Esophagus muscularis mucosa (tissue), 4 donors: Measurements from ENCODE around the gene MORC2. TPM values are rescaled to one million over a fixed set of nuclear protein-coding genes. Genes with fewer than 3 reads are reported as not detected.

Source experiments
- DNase-seq: peaks from one replicate; pipeline ENCODE4 v3.0.0-alpha.2; 2017; ENCODE audit errors: extremely low spot score
- H3K27ac ChIP-seq, 4 donors: fragments of 200-600 bp; sonication (generic); replicated peaks in 1 of 4; 1 replicate in 3 of 4; 2 replicates in 1 of 4; pipeline ENCODE4 v1.5.1; 2016 to 2019; ENCODE audit warnings: mild to moderate bottlenecking in 1 of 4
- H3K27me3 ChIP-seq, 4 donors: fragments of 200-600 bp; sonication (generic); one replicate each; pipeline versions ENCODE4 v1.5.1 to v1.6.0; 2016 to 2019
- H3K36me3 ChIP-seq, 4 donors: fragments of 200-600 bp; sonication (generic); one replicate each; pipeline ENCODE4 v1.5.1; 2016 to 2019
- H3K4me1 ChIP-seq, 4 donors: fragments of 200-600 bp; sonication (generic); one replicate each; pipeline ENCODE4 v1.5.1; 2016 to 2019
- H3K4me3 ChIP-seq, 4 donors: fragments of 200-600 bp; sonication (generic); 1 replicate in 2 of 4; 2 replicates in 2 of 4; pipeline ENCODE4 v1.5.1; 2016 to 2019; ENCODE audit warnings: mild to moderate bottlenecking in 4 of 4, moderate library complexity in 1 of 4
- H3K9me3 ChIP-seq, 4 donors: fragments of 200-600 bp; sonication (generic); 1 replicate in 3 of 4; 2 replicates in 1 of 4; pipeline ENCODE4 v1.5.1; 2016 to 2019
- CTCF ChIP-seq, 3 experiments: fragments of 200-600 bp in 2 of 3; fragments of 450-650 bp in 1 of 3; sonication (generic) in 2 of 3; IDR thresholded peaks; one replicate each; pipeline ENCODE4 v1.5.1; 2017 to 2019; ENCODE audit warnings: antibody characterized with exemption in 3 of 3, mild to moderate bottlenecking in 2 of 3, moderate library complexity in 1 of 3
- EP300 ChIP-seq: sonication (generic); formaldehyde crosslinking; IDR thresholded peaks from one replicate; pipeline ENCODE4 v1.6.1; 2017; ENCODE audit warnings: antibody characterized with exemption
- POLR2A ChIP-seq: fragments of 450-650 bp; IDR thresholded peaks from one replicate; pipeline ENCODE4 v1.6.1; 2017; ENCODE audit warnings: antibody characterized with exemption, moderate library complexity, mild to moderate bottlenecking, low read depth
- POLR2AphosphoS5 ChIP-seq, 2 donors: sonication (generic); formaldehyde crosslinking; IDR thresholded peaks; one replicate each; pipeline ENCODE4 v1.6.1; 2017; ENCODE audit warnings: antibody characterized with exemption in 2 of 2
- WGBS: methylation state at CpG from one replicate; pipeline ENCODE4 v1.1.5; 2018; 5-methylcytosine and 5-hydroxymethylcytosine counted together
- intact Hi-C: fragments of 100-400 bp; cut with DNase I; formaldehyde crosslinking; loops from one replicate; pipeline ENCODE4 v1.15.1; 2023
- total RNA-seq, 4 donors: library from RNA; depleted of rRNA; stranded (reverse); fragments of >200 nt; gene quantifications; one replicate each; pipeline versions ENCODE4 v1.1.0 to v1.2.1, GENCODE V29; 2016

The MORC2 gene
- total RNA-seq, 4 donors from 2014 or later, result 19.5 to 28.8 (median 23.8) TPM

DNA sequence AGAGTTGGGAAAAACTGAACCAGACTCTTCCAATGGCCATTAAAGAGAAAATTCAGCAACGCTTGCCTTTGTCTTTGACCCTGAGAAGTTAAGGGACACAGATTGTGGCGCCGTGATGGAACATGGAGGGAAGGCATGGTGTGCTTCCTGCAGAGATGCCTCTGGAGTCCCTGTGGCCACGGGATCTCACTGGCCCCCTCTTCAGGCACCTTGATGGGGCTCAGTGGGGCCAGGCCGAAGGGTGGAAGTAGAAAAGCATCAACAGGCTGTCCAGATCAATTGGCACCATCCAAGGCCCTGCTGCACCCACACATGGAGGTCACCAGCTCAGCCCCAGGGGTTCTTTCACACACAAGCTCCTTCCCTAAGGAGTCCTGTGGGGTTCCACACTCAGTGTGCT lies 42.9 kb downstream of the MORC2 start:
- DNase-seq, result no peak
- 91% methylated on average over 5 of the region's 5 CpGs for WGBS

DNA sequence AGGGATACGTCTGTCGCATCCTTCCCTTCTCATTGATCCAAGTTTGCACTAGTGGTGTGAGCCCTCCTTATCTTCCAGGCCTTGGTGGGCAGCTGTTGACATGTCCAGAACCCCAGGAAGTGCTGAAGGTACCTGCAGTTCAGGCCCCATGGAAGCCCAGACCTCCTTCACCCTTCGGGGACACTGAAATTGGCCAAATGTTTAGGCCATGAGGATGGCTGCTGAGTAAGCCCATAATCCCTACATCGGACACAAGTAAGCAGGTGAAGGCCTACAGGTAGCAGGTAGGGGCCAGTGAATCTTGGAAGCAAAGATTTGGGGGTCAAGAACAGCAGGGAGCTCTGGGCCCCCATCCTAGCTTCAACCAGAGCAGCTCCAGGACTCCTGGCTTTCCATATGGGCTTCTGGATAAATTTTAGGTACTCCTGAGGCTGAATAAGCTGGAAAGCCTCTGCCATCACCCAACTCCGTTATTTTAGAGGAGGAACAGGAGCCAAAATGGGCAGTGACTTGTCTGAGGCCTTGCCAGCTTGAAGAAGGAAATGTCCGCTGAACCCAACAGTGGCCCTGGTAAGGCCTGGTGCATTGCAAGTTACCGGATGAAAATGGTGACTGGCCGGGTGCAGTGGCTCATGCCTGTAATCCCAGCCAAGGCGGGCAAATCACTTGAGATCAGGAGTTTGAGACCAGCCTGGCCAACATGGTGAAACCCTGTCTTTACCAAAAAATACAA lies 45.2 kb downstream of the MORC2 start:
- TF ChIP-seq POLR2A (no peak), EP300 (no peak), CTCF (IDR thresholded peaks at IDR 0.05) (no peak), POLR2AphosphoS5 (IDR thresholded peaks at IDR 0.05) (no peak)
- WGBS, result 97% methylated on average over 8 of the region's 9 CpGs
- H3K4me1 ChIP-seq, result peaks cover 8 to 18% (median 15%) of the 10 kb centered on the region in 4 donors
- no peak overlapping the region for H3K27ac ChIP-seq
- no peak for DNase-seq
- H3K27me3 ChIP-seq, result no peaks in the 10 kb centered on the region
- H3K9me3 ChIP-seq, result no peaks in the 10 kb centered on the region
- H3K4me3 ChIP-seq, result no peak overlapping the region
- intact Hi-C loops, result no loop called here
- H3K36me3 ChIP-seq, result peaks cover 19 to 50% (median 33%) of the 10 kb centered on the region in 4 donors

More for the DNA sequence above, 42.9 kb downstream of the MORC2 start:
- H3K9me3 ChIP-seq, result no peaks in the 10 kb centered on the region
- no peaks in the 10 kb centered on the region for H3K27me3 ChIP-seq
- H3K36me3 ChIP-seq, result peaks cover 21 to 74% (median 54%) of the 10 kb centered on the region in 4 donors
- intact Hi-C loops, result no loop called here
- TF ChIP-seq EP300 (no peak), CTCF (IDR thresholded peaks at IDR 0.05) (no peak), POLR2AphosphoS5 (IDR thresholded peaks at IDR 0.05) (no peak), POLR2A (no peak)
- H3K4me3 ChIP-seq, result no peak overlapping the region
- no peak overlapping the region for H3K27ac ChIP-seq
- H3K4me1 ChIP-seq, result peaks cover 8 to 27% (median 16%) of the 10 kb centered on the region in 4 donors

- 59% methylated on average over 15 of the region's 34 CpGs for WGBS
- TF ChIP-seq POLR2A (no peak), POLR2AphosphoS5 (IDR thresholded peaks at IDR 0.05) (peak; percentile 54 to 63), EP300 (no peak), CTCF (IDR thresholded peaks at IDR 0.05) (no peak)
- Histone ChIP-seq H3K27ac (peak overlapping the region; percentile 24 to 43 (median 32)), H3K27me3 (no peaks in the 10 kb centered on the region), H3K4me3 (peak overlapping the region; percentile 42 to 49 (median 48)), H3K9me3 (no peaks in the 10 kb centered on the region), H3K4me1 (peaks cover 8 to 18% (median 15%) of the 10 kb centered on the region in 4 donors), H3K36me3 (peaks cover 7 to 39% (median 22%) of the 10 kb centered on the region in 4 donors)
- DNase-seq, result peak; percentile 89
- intact Hi-C loops, result no loop called here
Observed at GRCh38 chr22:30922151-30922611, 46.4 kb downstream of the MORC2 start.

DNA sequence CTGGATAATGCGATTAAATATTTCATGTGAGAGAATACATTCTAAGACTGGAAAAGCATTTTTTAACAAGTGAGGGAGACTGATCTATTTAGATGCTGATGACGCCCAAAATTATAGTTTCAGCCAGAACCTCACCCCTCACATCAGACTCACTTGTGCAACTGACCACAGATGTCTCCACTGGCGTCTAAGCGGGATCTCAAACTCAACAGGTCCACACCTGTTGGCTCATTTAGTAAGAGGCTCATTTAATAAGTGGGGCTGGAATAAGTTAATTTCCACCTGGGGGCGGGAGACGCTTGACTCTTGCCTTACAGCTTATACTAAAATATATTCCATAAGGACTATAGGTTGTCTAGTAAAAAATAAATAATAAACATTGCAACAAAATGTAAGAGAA lies 47.5 kb downstream of the MORC2 start:
- TF ChIP-seq POLR2A (no peak), EP300 (no peak), CTCF (IDR thresholded peaks at IDR 0.05) (no peak), POLR2AphosphoS5 (IDR thresholded peaks at IDR 0.05) (no peak)
- H3K36me3 ChIP-seq, result peaks cover 0 to 28% (median 12%) of the 10 kb centered on the region in 4 donors
- H3K9me3 ChIP-seq, result peaks cover 0 to 2% (median 0%) of the 10 kb centered on the region in 4 donors
- 70% methylated on average over 6 of the region's 6 CpGs for WGBS
- peaks cover 8 to 18% (median 15%) of the 10 kb centered on the region in 4 donors for H3K4me1 ChIP-seq
- peak overlapping the region in 3 of 4 donors; percentile 48 to 49 (median 48) for H3K4me3 ChIP-seq
- H3K27ac ChIP-seq, result no peak overlapping the region
- DNase-seq, result peak; percentile 39
- H3K27me3 ChIP-seq, result no peaks in the 10 kb centered on the region
- intact Hi-C loops, result no loop called here
